ENCODE results near the gene TSHB. TPM values are rescaled to one million over a fixed set of nuclear protein-coding genes. Genes with fewer than 3 reads are reported as not detected.
"Not testable (repeated sequence)": the region's sequence is repeated elsewhere in the genome, so short reads cannot be mapped to it uniquely, and the experiment has no call there.

The TSHB gene
- total RNA-seq, 2 donors from 2014 or later = not detected

DNA sequence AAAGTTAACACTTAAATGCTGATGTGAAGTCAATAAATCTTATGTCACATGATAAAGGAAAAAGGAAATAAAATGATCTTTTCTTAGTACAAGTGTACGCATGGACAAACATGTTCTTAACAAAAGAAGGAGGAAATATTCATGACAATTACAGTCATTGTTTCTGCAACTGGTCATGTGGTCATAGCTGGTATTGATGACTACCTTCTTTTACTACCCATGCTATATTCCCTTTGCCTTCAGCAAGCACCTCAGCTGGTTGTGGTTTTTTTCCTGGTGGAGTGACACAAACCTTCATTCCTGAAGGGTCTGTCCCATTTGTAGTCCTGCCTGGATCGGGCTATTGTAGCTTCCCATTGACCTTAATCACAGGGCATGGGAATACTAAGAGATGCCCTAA, 23.4 kb upstream of the TSHB start:
- DNase-seq (ENCODE audit: low spot score) (no peak), ATAC-seq (ENCODE audit: insufficient number of reproducible peaks, low FRiP score, low read depth) (no peak)
- H3K4me3 ChIP-seq = no peak overlapping the region
- H3K9me3 ChIP-seq = no peaks in the 10 kb centered on the region
- no peaks in the 10 kb centered on the region for H3K36me3 ChIP-seq
- H3K27ac ChIP-seq = no peak overlapping the region
- no peaks in the 10 kb centered on the region for H3K27me3 ChIP-seq (replicated peaks; ENCODE audit: insufficient read depth)
- H3K4me1 ChIP-seq (ENCODE audit: control insufficient read depth in 1 of 2, low read depth in 2 of 2) = no peaks in the 10 kb centered on the region
- TF ChIP-seq, protein P1, sequence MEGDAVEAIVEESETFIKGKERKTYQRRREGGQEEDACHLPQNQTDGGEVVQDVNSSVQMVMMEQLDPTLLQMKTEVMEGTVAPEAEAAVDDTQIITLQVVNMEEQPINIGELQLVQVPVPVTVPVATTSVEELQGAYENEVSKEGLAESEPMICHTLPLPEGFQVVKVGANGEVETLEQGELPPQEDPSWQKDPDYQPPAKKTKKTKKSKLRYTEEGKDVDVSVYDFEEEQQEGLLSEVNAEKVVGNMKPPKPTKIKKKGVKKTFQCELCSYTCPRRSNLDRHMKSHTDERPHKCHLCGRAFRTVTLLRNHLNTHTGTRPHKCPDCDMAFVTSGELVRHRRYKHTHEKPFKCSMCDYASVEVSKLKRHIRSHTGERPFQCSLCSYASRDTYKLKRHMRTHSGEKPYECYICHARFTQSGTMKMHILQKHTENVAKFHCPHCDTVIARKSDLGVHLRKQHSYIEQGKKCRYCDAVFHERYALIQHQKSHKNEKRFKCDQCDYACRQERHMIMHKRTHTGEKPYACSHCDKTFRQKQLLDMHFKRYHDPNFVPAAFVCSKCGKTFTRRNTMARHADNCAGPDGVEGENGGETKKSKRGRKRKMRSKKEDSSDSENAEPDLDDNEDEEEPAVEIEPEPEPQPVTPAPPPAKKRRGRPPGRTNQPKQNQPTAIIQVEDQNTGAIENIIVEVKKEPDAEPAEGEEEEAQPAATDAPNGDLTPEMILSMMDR (IDR thresholded peaks at IDR 0.05) = no peak

DNA sequence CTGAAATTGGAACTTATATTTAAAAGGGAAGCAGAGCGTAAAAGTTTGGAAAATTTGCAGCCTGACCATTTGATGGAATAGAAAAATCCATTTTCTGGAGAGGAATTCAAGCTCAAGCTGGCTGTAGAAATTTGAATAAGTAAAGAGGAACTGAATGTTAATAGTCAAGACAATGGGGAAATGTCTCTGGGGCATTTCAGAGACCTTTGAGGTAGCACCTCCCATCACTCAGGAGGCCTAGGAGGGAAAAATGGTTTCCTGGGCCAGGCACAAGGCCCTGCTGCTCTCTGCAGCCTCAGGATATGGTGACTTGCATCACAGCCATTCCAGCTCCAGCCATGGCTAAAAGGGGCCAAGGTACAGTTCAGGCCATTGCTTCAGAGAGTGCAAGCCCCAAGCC, 17.6 kb upstream of the TSHB start:
- DNase-seq (ENCODE audit: low spot score) (no peak), ATAC-seq (ENCODE audit: insufficient number of reproducible peaks, low FRiP score, low read depth) (no peak)
- Histone ChIP-seq H3K9me3 (no peaks in the 10 kb centered on the region), H3K4me3 (no peak overlapping the region), H3K36me3 (no peaks in the 10 kb centered on the region), H3K27ac (no peak overlapping the region), H3K4me1 (ENCODE audit: control insufficient read depth in 1 of 2, low read depth in 2 of 2) (no peaks in the 10 kb centered on the region), H3K27me3 (replicated peaks; ENCODE audit: insufficient read depth) (no peaks in the 10 kb centered on the region)
- TF ChIP-seq, protein P1 (IDR thresholded peaks at IDR 0.05) = no peak

DNA sequence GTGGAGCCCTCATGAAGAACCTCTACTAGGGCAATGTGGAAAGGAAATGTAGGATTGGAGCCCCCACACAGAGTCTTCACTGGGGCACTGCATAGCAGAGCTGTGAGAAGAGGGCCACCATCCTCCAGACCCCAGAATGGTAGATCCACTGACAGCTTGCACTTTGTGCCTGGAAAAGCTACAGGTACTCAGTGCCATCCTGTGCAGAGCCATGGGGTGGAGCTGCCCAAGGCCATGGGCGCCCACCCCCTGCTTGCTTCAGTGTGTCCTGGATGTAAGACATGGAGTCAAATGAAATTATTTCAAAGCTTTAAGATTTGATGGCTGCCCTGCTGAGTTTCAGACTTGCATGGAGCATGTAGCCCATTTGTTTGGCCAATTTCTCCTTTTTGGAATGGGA, 17.2 kb upstream of the TSHB start:
- DNase-seq (ENCODE audit: low spot score) (no peak), ATAC-seq (ENCODE audit: insufficient number of reproducible peaks, low FRiP score, low read depth) (no peak)
- Histone ChIP-seq H3K27me3 (replicated peaks; ENCODE audit: insufficient read depth) (no peaks in the 10 kb centered on the region), H3K4me1 (ENCODE audit: control insufficient read depth in 1 of 2, low read depth in 2 of 2) (no peaks in the 10 kb centered on the region), H3K27ac (no peak overlapping the region), H3K4me3 (no peak overlapping the region), H3K9me3 (no peaks in the 10 kb centered on the region), H3K36me3 (no peaks in the 10 kb centered on the region)
- TF ChIP-seq, protein P1 (IDR thresholded peaks at IDR 0.05) = no peak

DNA sequence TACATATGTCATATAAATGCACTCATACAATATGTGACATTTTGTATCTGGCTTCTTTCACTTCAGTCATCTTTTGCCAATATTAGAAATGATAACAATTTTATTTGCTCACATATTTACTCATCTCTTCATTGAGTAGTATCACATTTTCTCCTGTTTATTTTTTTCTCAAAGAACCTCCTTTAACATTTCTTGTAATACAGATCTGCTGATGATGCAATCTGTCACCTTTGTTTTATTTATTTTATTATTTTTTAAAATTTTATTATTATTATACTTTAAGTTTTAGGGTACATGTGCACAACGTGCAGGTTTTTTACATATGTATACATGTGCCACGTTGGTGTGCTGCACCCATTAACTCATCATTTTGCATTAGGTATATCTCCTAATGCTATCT, 15.8 kb upstream of the TSHB start:
- TF ChIP-seq, protein P1 (IDR thresholded peaks at IDR 0.05) = no peak
- ATAC-seq (ENCODE audit: insufficient number of reproducible peaks, low FRiP score, low read depth) (no peak), DNase-seq (ENCODE audit: low spot score) (no peak)
- H3K4me3 ChIP-seq = no peak overlapping the region
- H3K4me1 ChIP-seq (ENCODE audit: control insufficient read depth in 1 of 2, low read depth in 2 of 2) = no peaks in the 10 kb centered on the region
- H3K27ac ChIP-seq = no peak overlapping the region
- no peaks in the 10 kb centered on the region for H3K36me3 ChIP-seq
- no peaks in the 10 kb centered on the region for H3K9me3 ChIP-seq
- H3K27me3 ChIP-seq (replicated peaks; ENCODE audit: insufficient read depth) = no peaks in the 10 kb centered on the region

DNA sequence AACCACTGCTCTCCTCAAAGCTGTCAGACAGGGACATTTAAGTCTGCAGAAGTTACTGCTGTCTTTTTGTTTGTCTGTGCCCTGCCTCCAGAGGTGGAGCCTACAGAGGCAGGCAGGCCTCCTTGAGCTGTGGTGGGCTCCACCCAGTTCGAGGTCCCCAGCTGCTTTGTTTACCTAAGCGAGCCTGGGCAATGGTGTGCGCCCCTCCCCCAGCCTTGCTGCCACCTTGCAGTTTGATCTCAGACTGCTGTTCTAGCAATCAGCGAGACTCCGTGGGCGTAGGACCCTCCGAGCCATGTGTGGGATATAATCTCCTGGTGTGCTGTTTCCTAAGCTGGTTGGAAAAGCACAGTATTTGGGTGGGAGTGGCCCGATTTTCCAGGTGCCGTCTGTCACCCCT, 10.1 kb upstream of the TSHB start:
- not testable (repeated sequence) for H3K36me3 ChIP-seq; DNase-seq (ENCODE audit: low spot score)

DNA sequence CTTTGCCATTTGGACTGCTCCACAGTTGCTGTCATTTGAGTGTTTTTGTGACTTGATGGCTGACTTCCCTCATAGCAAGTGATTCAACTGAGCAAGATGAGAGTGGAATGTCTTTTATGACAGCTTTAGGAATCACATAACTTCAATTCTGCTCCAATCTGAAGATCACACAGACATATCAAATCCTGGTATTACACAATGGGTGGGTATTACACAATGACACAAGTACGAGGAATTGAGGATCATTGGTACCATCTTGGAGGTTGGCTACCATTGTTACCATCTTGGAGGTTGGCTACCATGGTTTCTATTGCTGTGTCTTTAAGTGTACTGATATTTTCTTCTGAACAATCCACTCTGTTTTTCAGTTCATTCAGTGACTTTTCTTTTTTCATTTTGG, 8.5 kb upstream of the TSHB start:
- Histone ChIP-seq H3K9me3 (no peaks in the 10 kb centered on the region), H3K4me1 (ENCODE audit: control insufficient read depth in 1 of 2, low read depth in 2 of 2) (no peaks in the 10 kb centered on the region), H3K27me3 (replicated peaks; ENCODE audit: insufficient read depth) (no peaks in the 10 kb centered on the region), H3K36me3 (no peaks in the 10 kb centered on the region), H3K4me3 (no peak overlapping the region), H3K27ac (no peak overlapping the region)
- no peak for ATAC-seq (ENCODE audit: insufficient number of reproducible peaks, low FRiP score, low read depth)
- no peak for DNase-seq (ENCODE audit: low spot score)
- TF ChIP-seq, protein P1 (IDR thresholded peaks at IDR 0.05) = no peak

More for the DNA sequence above, 10.1 kb upstream of the TSHB start:
- H3K9me3 ChIP-seq; H3K27me3 ChIP-seq (replicated peaks; ENCODE audit: insufficient read depth); H3K4me1 ChIP-seq (ENCODE audit: control insufficient read depth in 1 of 2, low read depth in 2 of 2); H3K4me3 ChIP-seq; ATAC-seq (ENCODE audit: insufficient number of reproducible peaks, low FRiP score, low read depth); H3K27ac ChIP-seq: not testable (repeated sequence)
